ENCODE data around the gene TRIOBP.

DNA sequence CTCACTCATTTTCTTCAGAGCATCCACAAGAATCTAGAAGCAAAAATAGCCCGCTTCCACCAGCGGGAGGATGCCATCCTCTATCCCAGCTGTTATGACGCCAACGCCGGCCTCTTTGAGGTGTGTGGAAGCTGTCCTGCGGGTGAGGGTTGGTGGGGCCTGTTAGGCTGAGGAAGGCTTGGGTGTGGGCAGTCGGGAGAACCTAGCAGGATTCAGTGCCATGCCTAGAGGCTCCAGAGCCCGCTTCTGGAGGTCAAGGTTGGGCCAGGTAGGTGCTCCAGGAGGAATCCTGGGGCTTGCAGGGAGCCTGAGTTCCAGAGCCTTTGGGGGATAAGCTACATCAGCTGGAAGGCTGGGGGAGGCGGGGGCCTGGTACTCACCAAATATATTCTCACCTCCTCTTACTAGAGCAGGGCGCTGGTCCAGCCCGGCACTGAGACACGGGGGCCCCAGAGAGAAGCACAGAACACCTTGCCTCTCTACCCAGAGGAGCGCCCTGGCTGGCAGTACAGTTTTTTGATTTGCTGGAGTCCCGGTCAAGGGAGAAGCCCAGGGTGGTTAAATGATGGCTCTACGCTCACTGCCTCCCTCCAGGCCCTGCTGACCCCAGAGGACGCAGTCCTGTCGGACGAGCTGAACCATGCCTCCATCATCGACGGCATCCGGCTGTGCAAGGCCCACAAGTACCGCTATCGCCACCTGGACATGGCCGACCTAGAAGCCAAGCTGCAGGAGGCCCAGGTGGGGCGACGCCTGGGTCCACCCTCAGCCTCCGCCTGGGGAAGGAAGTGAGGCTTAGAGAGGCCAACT is 116.2 kb downstream of the TRIOBP start:
- TF ChIP-seq POLR2AphosphoS5 (IDR thresholded peaks at IDR 0.05; ENCODE audit: low read depth, low read length) (no peak), POLR2A (IDR thresholded peaks at IDR 0.05; ENCODE audit: low read depth, low read length) (no peak), TAF1 (IDR thresholded peaks at IDR 0.05; ENCODE audit: low read depth, low read length) (no peak), PAX5 (IDR thresholded peaks at IDR 0.05; ENCODE audit: insufficient read depth, low read length, severe bottlenecking) (no peak), SPI1 (IDR thresholded peaks at IDR 0.05; ENCODE audit: low read depth, low read length) (no peak)
